K562 (cell line): Measurements from ENCODE around the gene S100A1. TPM values are rescaled to one million over a fixed set of nuclear protein-coding genes. Genes with fewer than 3 reads are reported as not detected.
A peak's percentile ranks its signal among the peaks of the same experiment; 100 is the strongest.

Experiments used
- DMBX1 ChIP-seq: fragments of 250-450 bp; sonication (Bioruptor Pico); IDR thresholded peaks from 2 replicates; pipeline ENCODE4 v1.8.0; 2022; ENCODE audit warnings: inconsistent platforms, mild to moderate bottlenecking, moderate library complexity, borderline replicate concordance
- GATAD2A ChIP-seq: fragments of 450-650 bp; IDR thresholded peaks from 2 replicates; pipeline ENCODE4 v1.6.1; 2017
- HDGF ChIP-seq: fragments of 450-650 bp; IDR thresholded peaks from 2 replicates; pipeline ENCODE4 v1.6.1; 2016
- MAFK ChIP-seq: IDR thresholded peaks from 2 replicates; pipeline ENCODE4 v1.6.1; 2011; ENCODE audit warnings: low read length, improper control_type of control experiment
- MCM2 ChIP-seq: fragments of 450-650 bp; IDR thresholded peaks from 2 replicates; pipeline ENCODE4 v1.6.1; 2017; ENCODE audit warnings: low read depth, mild to moderate bottlenecking
- MTA3 ChIP-seq: fragments of 450-650 bp; formaldehyde crosslinking; IDR thresholded peaks from 2 replicates; pipeline ENCODE4 v1.6.1; 2017; ENCODE audit warnings: mild to moderate bottlenecking, borderline replicate concordance
- POLR3G ChIP-seq: IDR thresholded peaks from 2 replicates; pipeline ENCODE4 v1.6.1; 2011; ENCODE audit not compliant: insufficient read length, insufficient replicate concordance; ENCODE audit errors: extremely low read depth
- RAD51 ChIP-seq: fragments of 450-650 bp; IDR thresholded peaks from 2 replicates; pipeline ENCODE4 v1.7.1; 2016; ENCODE audit warnings: low read depth, mild to moderate bottlenecking, borderline replicate concordance
- RBM14 ChIP-seq: fragments of 200-400 bp; formaldehyde crosslinking; IDR thresholded peaks from 2 replicates; pipeline ENCODE4 v1.6.1; 2018; ENCODE audit warnings: low read depth, mild to moderate bottlenecking, low read length, moderate library complexity, borderline replicate concordance; ENCODE audit not compliant: insufficient read depth
- RUNX1 ChIP-seq: sonication (generic); IDR thresholded peaks from 2 replicates; pipeline ENCODE4 v1.6.1; 2016; ENCODE audit warnings: antibody characterized with exemption, low read depth
- SMAD3 ChIP-seq: fragments of 450-650 bp; formaldehyde crosslinking; conservative IDR thresholded peaks from 2 replicates; pipeline ENCODE4 v1.4.0; 2020; ENCODE audit warnings: mild to moderate bottlenecking
- SMC3 ChIP-seq: conservative IDR thresholded peaks from 2 replicates; pipeline ENCODE4 v1.6.1; 2011; ENCODE audit warnings: low read depth, low read length, improper control_type of control experiment; ENCODE audit not compliant: insufficient read depth
- SREBF2 ChIP-seq: sonication (generic); formaldehyde crosslinking; IDR thresholded peaks from 2 replicates; pipeline ENCODE4 v1.4.0; 2020; ENCODE audit warnings: mild to moderate bottlenecking, missing genetic modification reagents
- TEAD1 ChIP-seq, 2 experiments: fragments of 450-650 bp in 1 of 2; sonication (generic) in 1 of 2; formaldehyde crosslinking; IDR thresholded peaks; 2 replicates each; pipeline versions ENCODE4 v1.4.0 to v1.8.0; 2020 to 2022; ENCODE audit warnings: mild to moderate bottlenecking in 2 of 2, missing genetic modification reagents in 1 of 2
- YBX1 ChIP-seq: fragments of 450-650 bp; IDR thresholded peaks from 2 replicates; pipeline ENCODE4 v1.7.1; 2016; ENCODE audit warnings: mild to moderate bottlenecking
- polyA plus RNA-seq, 8 experiments: library from polyadenylated mRNA; depleted of rRNA in 4 of 8; stranded (reverse) in 5 of 8; unstranded in 3 of 8; fragments of >200 nt; fragmentation: Nextera tagmentation in 2 of 8; fragmentation: Illumina TruSeq in 1 of 8; extraction: Ambion mirVana in 2 of 8; extraction: Trizol in 1 of 8; gene quantifications; 2 replicates each; pipeline versions ENCODE4 v1.2.1 to v1.2.3, GENCODE V29; 2011 to 2014; ENCODE audit warnings: inconsistent platforms in 1 of 8, missing spikeins in 1 of 8
- total RNA-seq, 7 experiments: library from RNA; depleted of rRNA in 6 of 7; stranded (reverse); fragments of >200 nt in 6 of 7; fragmentation: Illumina TruSeq in 2 of 7; extraction: Trizol in 2 of 7; gene quantifications; 2 replicates each; pipeline versions ENCODE4 v1.2.1 to v1.2.3, GENCODE V29; 2011 to 2021; ENCODE audit warnings: low replicate concordance in 1 of 7
- TF ChIP-seq, protein P1 (sequence below): sonication (generic); formaldehyde crosslinking; IDR thresholded peaks from 2 replicates; pipeline ENCODE4 v1.8.0; 2023; ENCODE audit warnings: missing genetic modification reagents, mild to moderate bottlenecking, borderline replicate concordance
- TF ChIP-seq, protein P2 (sequence below): sonication (generic); formaldehyde crosslinking; IDR thresholded peaks from 2 replicates; pipeline ENCODE4 v1.8.0; 2022; ENCODE audit warnings: mild to moderate bottlenecking, missing genetic modification reagents
- TF ChIP-seq, protein P3 (sequence below): fragments of 450-650 bp; formaldehyde crosslinking; IDR thresholded peaks from 2 replicates; pipeline ENCODE4 v1.4.0; 2022; ENCODE audit warnings: missing genetic modification characterization

S100A1 gene
- total and polyA plus RNA-seq, 9 of the 15 experiments (the other 6 are each of a cell fraction or from before 2014, with no cell fraction given), result 0.44 to 30.1 (median 12.7) TPM

DNA sequence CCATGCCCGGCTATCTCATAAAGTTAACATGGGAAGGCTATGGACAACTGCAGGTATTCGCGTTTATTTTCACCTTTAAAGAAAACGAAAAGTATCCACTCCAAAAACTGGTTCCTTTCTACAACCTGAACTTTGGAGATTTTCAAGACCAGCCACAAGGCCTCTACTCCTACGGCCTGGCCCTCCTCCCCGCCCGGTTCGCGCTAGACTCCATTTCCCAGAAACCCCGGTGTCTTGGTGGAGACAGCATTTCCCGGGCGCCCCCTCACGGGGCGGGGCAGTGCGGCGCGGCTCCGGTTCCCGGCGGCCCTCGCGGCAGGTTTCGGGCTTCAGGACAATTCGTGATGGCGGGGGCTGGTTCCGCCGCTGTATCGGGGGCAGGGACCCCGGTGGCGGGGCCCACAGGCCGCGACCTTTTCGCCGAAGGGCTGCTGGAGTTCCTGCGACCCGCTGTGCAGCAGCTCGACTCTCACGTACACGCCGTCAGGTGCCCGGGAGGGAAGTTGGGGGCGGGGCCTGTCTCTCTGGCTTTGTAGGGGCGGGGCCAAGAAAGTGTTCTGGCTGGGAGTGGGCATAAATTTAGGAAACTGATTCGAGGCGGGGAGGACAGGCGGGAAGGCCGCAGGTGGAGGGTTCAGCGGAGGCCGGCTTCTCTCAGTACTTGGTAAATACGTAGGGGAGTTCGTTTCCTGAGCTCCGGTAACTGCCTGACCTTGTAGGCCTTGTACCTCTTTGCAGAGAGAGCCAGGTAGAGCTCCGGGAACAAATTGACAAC, 30.4 kb downstream of the S100A1 start, which contains the start of gene SNAPIN (continued):
- TF ChIP-seq POLR3G (no peak), GATAD2A (no peak), SMAD3 (CRISPR knock-in tag) (no peak), MTA3 (no peak; the same call in 1 of the 2 replicates), MCM2 (no peak), SREBF2 (CRISPR knock-in tag) (no peak), HDGF (no peak), YBX1 (no peak), RAD51 (no peak), SMC3 (no peak), TEAD1 (CRISPR knock-in tag; IDR thresholded peaks at IDR 0.05) (0 out of 4 replicates have a peak, but pooled peaks of 1 of the 2 experiments have one; percentile 23), RBM14 (no peak), RUNX1 (no peak), MAFK (no peak), DMBX1 (CRISPR knock-in tag) (no peak)
- TF ChIP-seq, protein P1, sequence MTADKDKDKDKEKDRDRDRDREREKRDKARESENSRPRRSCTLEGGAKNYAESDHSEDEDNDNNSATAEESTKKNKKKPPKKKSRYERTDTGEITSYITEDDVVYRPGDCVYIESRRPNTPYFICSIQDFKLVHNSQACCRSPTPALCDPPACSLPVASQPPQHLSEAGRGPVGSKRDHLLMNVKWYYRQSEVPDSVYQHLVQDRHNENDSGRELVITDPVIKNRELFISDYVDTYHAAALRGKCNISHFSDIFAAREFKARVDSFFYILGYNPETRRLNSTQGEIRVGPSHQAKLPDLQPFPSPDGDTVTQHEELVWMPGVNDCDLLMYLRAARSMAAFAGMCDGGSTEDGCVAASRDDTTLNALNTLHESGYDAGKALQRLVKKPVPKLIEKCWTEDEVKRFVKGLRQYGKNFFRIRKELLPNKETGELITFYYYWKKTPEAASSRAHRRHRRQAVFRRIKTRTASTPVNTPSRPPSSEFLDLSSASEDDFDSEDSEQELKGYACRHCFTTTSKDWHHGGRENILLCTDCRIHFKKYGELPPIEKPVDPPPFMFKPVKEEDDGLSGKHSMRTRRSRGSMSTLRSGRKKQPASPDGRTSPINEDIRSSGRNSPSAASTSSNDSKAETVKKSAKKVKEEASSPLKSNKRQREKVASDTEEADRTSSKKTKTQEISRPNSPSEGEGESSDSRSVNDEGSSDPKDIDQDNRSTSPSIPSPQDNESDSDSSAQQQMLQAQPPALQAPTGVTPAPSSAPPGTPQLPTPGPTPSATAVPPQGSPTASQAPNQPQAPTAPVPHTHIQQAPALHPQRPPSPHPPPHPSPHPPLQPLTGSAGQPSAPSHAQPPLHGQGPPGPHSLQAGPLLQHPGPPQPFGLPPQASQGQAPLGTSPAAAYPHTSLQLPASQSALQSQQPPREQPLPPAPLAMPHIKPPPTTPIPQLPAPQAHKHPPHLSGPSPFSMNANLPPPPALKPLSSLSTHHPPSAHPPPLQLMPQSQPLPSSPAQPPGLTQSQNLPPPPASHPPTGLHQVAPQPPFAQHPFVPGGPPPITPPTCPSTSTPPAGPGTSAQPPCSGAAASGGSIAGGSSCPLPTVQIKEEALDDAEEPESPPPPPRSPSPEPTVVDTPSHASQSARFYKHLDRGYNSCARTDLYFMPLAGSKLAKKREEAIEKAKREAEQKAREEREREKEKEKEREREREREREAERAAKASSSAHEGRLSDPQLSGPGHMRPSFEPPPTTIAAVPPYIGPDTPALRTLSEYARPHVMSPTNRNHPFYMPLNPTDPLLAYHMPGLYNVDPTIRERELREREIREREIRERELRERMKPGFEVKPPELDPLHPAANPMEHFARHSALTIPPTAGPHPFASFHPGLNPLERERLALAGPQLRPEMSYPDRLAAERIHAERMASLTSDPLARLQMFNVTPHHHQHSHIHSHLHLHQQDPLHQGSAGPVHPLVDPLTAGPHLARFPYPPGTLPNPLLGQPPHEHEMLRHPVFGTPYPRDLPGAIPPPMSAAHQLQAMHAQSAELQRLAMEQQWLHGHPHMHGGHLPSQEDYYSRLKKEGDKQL (CRISPR knock-in tag), result no peak
- TF ChIP-seq, protein P2, sequence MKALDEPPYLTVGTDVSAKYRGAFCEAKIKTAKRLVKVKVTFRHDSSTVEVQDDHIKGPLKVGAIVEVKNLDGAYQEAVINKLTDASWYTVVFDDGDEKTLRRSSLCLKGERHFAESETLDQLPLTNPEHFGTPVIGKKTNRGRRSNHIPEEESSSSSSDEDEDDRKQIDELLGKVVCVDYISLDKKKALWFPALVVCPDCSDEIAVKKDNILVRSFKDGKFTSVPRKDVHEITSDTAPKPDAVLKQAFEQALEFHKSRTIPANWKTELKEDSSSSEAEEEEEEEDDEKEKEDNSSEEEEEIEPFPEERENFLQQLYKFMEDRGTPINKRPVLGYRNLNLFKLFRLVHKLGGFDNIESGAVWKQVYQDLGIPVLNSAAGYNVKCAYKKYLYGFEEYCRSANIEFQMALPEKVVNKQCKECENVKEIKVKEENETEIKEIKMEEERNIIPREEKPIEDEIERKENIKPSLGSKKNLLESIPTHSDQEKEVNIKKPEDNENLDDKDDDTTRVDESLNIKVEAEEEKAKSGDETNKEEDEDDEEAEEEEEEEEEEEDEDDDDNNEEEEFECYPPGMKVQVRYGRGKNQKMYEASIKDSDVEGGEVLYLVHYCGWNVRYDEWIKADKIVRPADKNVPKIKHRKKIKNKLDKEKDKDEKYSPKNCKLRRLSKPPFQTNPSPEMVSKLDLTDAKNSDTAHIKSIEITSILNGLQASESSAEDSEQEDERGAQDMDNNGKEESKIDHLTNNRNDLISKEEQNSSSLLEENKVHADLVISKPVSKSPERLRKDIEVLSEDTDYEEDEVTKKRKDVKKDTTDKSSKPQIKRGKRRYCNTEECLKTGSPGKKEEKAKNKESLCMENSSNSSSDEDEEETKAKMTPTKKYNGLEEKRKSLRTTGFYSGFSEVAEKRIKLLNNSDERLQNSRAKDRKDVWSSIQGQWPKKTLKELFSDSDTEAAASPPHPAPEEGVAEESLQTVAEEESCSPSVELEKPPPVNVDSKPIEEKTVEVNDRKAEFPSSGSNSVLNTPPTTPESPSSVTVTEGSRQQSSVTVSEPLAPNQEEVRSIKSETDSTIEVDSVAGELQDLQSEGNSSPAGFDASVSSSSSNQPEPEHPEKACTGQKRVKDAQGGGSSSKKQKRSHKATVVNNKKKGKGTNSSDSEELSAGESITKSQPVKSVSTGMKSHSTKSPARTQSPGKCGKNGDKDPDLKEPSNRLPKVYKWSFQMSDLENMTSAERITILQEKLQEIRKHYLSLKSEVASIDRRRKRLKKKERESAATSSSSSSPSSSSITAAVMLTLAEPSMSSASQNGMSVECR (CRISPR knock-in tag), result no peak
- TF ChIP-seq, protein P3, sequence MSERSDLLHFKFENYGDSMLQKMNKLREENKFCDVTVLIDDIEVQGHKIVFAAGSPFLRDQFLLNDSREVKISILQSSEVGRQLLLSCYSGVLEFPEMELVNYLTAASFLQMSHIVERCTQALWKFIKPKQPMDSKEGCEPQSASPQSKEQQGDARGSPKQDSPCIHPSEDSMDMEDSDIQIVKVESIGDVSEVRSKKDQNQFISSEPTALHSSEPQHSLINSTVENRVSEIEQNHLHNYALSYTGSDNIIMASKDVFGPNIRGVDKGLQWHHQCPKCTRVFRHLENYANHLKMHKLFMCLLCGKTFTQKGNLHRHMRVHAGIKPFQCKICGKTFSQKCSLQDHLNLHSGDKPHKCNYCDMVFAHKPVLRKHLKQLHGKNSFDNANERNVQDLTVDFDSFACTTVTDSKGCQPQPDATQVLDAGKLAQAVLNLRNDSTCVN (CRISPR knock-in tag), result no peak
